KMS-11 (cell line): ENCODE results near the gene PIK3CA.

ENCODE experiments used
- H2AFZ ChIP-seq: fragments of 200-600 bp; sonication (generic); 2 replicates; pipeline ENCODE4 v1.6.1; 2016; ENCODE audit warnings: antibody characterized with exemption, mixed run types, low read depth
- H3K27ac ChIP-seq: fragments of 200-600 bp; sonication (generic); 2 replicates; pipeline ENCODE4 v1.6.1; 2016; ENCODE audit warnings: mild to moderate bottlenecking, mixed run types
- H3K27me3 ChIP-seq: fragments of 200-600 bp; sonication (generic); 2 replicates; pipeline ENCODE4 v1.6.1; 2017; ENCODE audit warnings: mild to moderate bottlenecking, low read depth, mixed run types, moderate library complexity; ENCODE audit not compliant: insufficient read depth
- H3K36me3 ChIP-seq: fragments of 200-600 bp; sonication (generic); 2 replicates; pipeline ENCODE4 v1.6.1; 2017; ENCODE audit warnings: mild to moderate bottlenecking, mixed run types; ENCODE audit not compliant: insufficient read depth
- H3K4me1 ChIP-seq: fragments of 200-600 bp; sonication (generic); 2 replicates; pipeline ENCODE4 v1.6.1; 2016; ENCODE audit warnings: mild to moderate bottlenecking, low read depth, mixed run types; ENCODE audit not compliant: poor library complexity, severe bottlenecking
- H3K4me2 ChIP-seq: fragments of 200-600 bp; sonication (generic); 2 replicates; pipeline ENCODE4 v1.7.0; 2016; ENCODE audit warnings: mild to moderate bottlenecking, mixed run types
- H3K4me3 ChIP-seq: fragments of 200-600 bp; sonication (generic); IDR thresholded peaks from 2 replicates; pipeline ENCODE4 v1.6.1; 2017; ENCODE audit warnings: low read depth, low read length, mixed read lengths; ENCODE audit not compliant: insufficient read depth
- H3K79me2 ChIP-seq: fragments of 200-600 bp; sonication (generic); 2 replicates; pipeline ENCODE4 v1.6.1; 2016; ENCODE audit warnings: low read depth, mixed run types; ENCODE audit not compliant: insufficient read depth
- H3K9ac ChIP-seq: fragments of 200-600 bp; sonication (generic); 2 replicates; pipeline ENCODE4 v1.6.1; 2016; ENCODE audit warnings: mild to moderate bottlenecking, mixed run types
- H4K20me1 ChIP-seq: fragments of 200-600 bp; sonication (generic); 2 replicates; pipeline ENCODE4 v1.6.1; 2016; ENCODE audit warnings: mild to moderate bottlenecking, mixed run types; ENCODE audit not compliant: insufficient read depth
- TF ChIP-seq, protein P1 (sequence below): fragments of 200-600 bp; sonication (generic); conservative IDR thresholded peaks from 2 replicates; pipeline ENCODE4 v1.6.1; 2017; ENCODE audit warnings: low read depth, mild to moderate bottlenecking, antibody characterized with exemption, low read length, moderate library complexity, mixed read lengths

Gene PIK3CA

DNA sequence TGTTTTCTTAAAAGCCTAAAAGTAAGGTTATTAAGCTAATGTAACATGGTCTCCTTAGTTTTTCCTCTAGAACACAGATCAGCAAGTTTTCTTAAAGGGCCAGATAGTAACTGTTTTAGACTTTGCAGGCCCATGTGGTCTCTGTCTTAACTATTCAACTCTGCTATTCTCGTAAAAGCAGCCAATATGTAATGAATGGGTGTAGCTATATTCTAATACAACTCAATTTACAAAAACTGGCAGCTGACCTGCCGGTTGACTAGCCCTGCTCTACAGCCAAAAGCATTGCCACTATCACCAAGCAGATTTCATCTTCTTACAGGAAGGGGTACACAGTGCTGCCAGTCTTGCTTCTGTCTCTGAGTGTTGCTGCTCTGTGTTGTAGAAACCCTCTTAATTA, 75.4 kb downstream of the PIK3CA start:
- H3K27ac ChIP-seq: no peak overlapping the region
- H4K20me1 ChIP-seq: no peaks in the 10 kb centered on the region
- no peak overlapping the region for H3K9ac ChIP-seq
- no peaks in the 10 kb centered on the region for H3K79me2 ChIP-seq
- TF ChIP-seq, protein P1, sequence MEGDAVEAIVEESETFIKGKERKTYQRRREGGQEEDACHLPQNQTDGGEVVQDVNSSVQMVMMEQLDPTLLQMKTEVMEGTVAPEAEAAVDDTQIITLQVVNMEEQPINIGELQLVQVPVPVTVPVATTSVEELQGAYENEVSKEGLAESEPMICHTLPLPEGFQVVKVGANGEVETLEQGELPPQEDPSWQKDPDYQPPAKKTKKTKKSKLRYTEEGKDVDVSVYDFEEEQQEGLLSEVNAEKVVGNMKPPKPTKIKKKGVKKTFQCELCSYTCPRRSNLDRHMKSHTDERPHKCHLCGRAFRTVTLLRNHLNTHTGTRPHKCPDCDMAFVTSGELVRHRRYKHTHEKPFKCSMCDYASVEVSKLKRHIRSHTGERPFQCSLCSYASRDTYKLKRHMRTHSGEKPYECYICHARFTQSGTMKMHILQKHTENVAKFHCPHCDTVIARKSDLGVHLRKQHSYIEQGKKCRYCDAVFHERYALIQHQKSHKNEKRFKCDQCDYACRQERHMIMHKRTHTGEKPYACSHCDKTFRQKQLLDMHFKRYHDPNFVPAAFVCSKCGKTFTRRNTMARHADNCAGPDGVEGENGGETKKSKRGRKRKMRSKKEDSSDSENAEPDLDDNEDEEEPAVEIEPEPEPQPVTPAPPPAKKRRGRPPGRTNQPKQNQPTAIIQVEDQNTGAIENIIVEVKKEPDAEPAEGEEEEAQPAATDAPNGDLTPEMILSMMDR: no peak
- no peaks in the 10 kb centered on the region for H3K4me1 ChIP-seq
- no peak overlapping the region for H2AFZ ChIP-seq
- H3K27me3 ChIP-seq: no peaks in the 10 kb centered on the region
- no peak overlapping the region for H3K4me3 ChIP-seq
- H3K36me3 ChIP-seq: no peaks in the 10 kb centered on the region
- no peak overlapping the region for H3K4me2 ChIP-seq

DNA sequence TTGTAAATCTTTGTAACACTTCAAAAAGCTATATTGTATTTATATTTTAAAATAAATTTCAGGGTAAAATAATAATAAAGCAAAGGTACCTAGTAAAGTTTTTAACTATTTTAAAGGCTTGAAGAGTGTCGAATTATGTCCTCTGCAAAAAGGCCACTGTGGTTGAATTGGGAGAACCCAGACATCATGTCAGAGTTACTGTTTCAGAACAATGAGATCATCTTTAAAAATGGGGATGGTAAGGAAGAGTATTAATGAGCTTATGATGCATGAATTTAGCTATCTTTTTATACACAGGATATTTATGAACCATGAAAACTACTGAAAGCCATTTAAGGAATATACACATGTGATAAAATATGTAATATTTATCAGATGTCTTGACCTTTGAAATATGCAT, 76.4 kb downstream of the PIK3CA start:
- TF ChIP-seq, protein P1: no peak
- Histone ChIP-seq H3K27me3 (no peaks in the 10 kb centered on the region), H3K4me1 (no peaks in the 10 kb centered on the region), H3K4me2 (no peak overlapping the region), H3K79me2 (no peaks in the 10 kb centered on the region), H3K9ac (no peak overlapping the region), H2AFZ (no peak overlapping the region), H4K20me1 (no peaks in the 10 kb centered on the region), H3K27ac (no peak overlapping the region), H3K4me3 (no peak overlapping the region), H3K36me3 (no peaks in the 10 kb centered on the region)

DNA sequence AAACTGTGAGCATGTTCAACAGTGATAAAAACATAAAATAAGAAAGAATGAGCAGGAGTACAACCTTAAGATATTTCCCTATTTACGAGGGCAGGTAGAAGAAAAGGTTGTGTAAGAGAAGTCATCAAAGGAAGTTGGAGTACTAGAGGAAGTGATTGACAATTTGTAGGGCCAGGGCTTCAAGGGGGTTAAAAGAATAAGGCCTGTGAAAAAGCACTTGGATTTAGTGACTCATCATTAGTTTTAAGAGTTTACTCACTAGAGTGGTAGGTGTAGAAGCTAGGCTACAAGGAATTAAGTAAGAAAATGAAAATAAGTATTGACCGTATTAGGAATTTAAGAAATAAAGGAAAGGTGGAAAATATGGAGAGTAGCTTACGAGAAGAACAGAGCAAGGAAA, 79.2 kb downstream of the PIK3CA start:
- no peak overlapping the region for H3K27ac ChIP-seq

DNA sequence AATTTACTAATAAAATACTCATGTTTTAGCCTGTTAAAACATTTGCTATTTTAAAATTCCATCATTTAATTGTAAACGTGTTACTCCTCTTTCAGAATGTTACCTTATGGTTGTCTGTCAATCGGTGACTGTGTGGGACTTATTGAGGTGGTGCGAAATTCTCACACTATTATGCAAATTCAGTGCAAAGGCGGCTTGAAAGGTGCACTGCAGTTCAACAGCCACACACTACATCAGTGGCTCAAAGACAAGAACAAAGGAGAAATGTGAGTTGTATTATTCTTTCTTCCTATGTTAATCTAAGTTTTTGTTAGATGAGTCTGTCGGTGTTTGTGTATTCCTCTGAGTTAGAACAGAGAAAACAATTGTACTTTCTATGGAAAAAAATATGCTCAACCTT, 81.0 kb downstream of the PIK3CA start:
- no peaks in the 10 kb centered on the region for H3K27me3 ChIP-seq
- TF ChIP-seq, protein P1: no peak
- no peak overlapping the region for H3K27ac ChIP-seq
- H3K4me2 ChIP-seq: no peak overlapping the region
- no peak overlapping the region for H3K4me3 ChIP-seq
- H3K9ac ChIP-seq: no peak overlapping the region
- no peaks in the 10 kb centered on the region for H3K36me3 ChIP-seq
- no peaks in the 10 kb centered on the region for H3K4me1 ChIP-seq
- no peaks in the 10 kb centered on the region for H4K20me1 ChIP-seq
- no peaks in the 10 kb centered on the region for H3K79me2 ChIP-seq
- H2AFZ ChIP-seq: no peak overlapping the region

More for the DNA sequence above, 79.2 kb downstream of the PIK3CA start:
- Histone ChIP-seq H3K4me3 (no peak overlapping the region), H2AFZ (no peak overlapping the region), H3K79me2 (no peaks in the 10 kb centered on the region), H3K4me2 (no peak overlapping the region), H3K27me3 (no peaks in the 10 kb centered on the region), H3K9ac (no peak overlapping the region), H3K4me1 (no peaks in the 10 kb centered on the region), H3K36me3 (no peaks in the 10 kb centered on the region), H4K20me1 (no peaks in the 10 kb centered on the region)
- TF ChIP-seq, protein P1: no peak
